GM12864 (cell line): ENCODE results near the gene GABRB3.

Source experiments
- DNase-seq: peaks from one replicate; pipeline ENCODE4 v3.0.0-alpha.2; 2011; ENCODE audit warnings: low read depth
- H3K4me3 ChIP-seq: 2 replicates; pipeline ENCODE4 v1.5.1; 2011; ENCODE audit warnings: mild to moderate bottlenecking, low read depth, low read length, control low read depth
- TF ChIP-seq, protein P1 (sequence below): IDR thresholded peaks from 2 replicates; pipeline ENCODE4 v1.5.1; 2011; ENCODE audit warnings: low read depth, mild to moderate bottlenecking, moderate library complexity, low read length, control low read depth, inconsistent platforms; ENCODE audit errors: missing control alignments

GABRB3 gene

DNA sequence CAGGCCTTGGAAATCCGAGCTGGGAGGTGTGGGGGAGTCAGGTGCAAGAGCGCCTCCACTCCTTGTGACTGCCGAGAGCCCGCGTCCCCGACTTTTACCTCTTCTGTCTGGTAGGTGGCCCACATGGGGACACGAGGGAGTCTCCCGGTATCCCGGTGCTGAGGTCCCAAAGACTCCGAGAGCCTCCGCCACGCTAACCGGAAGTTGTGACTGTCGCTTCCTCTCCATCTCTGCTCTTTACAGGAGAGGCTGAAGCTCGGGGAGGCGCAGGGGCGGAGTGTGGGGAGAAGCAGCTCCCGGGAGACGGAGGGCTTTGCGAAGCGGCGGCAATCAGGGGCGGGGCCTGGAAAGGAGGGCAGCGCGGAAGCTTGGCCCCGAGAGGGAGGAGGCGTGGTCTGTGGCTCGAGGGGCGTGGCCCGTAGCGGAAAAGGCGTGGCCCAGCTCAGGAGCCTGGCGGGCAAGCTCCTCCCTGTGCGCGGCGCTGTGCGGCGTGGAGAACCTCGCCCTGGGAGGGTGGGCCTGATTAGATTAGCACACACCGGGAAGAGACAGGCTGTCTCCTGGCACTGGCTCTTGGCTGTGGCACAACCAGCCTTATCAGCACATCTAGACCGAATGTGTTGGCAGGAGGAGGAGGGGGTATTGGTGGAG, 143.9 kb downstream of the GABRB3 start:
- TF ChIP-seq, protein P1, sequence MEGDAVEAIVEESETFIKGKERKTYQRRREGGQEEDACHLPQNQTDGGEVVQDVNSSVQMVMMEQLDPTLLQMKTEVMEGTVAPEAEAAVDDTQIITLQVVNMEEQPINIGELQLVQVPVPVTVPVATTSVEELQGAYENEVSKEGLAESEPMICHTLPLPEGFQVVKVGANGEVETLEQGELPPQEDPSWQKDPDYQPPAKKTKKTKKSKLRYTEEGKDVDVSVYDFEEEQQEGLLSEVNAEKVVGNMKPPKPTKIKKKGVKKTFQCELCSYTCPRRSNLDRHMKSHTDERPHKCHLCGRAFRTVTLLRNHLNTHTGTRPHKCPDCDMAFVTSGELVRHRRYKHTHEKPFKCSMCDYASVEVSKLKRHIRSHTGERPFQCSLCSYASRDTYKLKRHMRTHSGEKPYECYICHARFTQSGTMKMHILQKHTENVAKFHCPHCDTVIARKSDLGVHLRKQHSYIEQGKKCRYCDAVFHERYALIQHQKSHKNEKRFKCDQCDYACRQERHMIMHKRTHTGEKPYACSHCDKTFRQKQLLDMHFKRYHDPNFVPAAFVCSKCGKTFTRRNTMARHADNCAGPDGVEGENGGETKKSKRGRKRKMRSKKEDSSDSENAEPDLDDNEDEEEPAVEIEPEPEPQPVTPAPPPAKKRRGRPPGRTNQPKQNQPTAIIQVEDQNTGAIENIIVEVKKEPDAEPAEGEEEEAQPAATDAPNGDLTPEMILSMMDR = no peak
- no peak overlapping the region for H3K4me3 ChIP-seq
- DNase-seq = no peak

GRCh38 chr15:26628071-26628470, 144.8 kb downstream of the GABRB3 start:
- TF ChIP-seq, protein P1 = no peak
- no peak for DNase-seq
- no peak overlapping the region for H3K4me3 ChIP-seq

DNA sequence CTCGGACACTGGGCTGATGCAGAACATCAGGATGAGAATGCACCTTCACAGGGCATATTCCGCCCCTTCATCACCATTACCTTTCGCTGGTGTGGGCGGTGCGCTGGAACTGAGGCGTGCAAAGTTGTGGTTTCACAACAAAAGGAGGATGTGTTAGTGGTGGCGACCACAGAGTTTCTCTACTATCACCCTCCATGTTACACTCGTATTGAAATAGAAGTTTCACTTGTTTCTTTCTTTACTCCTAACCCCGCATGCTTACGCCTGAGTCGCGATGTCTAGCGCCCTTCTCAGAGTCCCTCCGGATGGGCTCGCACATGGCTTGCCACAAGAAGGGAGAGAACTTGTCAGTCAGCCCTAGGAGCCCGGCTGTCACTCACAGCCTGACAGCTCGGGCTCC, 148.7 kb downstream of the GABRB3 start:
- H3K4me3 ChIP-seq = no peak overlapping the region
- TF ChIP-seq, protein P1 = no peak
- no peak for DNase-seq

- TF ChIP-seq, protein P1 = no peak
- no peak overlapping the region for H3K4me3 ChIP-seq
- DNase-seq = no peak
Observed at GRCh38 chr15:26623071-26623470, 149.8 kb downstream of the GABRB3 start.

DNA sequence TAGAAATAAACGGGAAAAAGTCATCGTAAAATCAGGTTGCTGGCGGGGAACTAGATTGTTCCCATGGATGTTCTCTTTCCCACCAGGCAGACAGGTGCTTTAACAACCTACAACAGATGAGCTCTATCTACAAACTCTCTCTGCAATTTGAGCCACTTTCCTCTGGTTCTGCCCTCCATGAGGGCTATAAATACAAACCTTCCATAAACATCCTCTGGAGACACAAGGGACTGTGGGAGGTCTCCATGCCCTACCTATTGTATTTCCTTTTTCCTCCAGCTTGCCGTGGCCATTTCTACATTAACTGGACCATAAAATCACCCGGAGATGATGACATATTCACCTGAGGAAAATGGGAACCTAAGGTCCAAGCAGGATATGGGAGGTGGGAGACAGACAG, 151.1 kb downstream of the GABRB3 start:
- H3K4me3 ChIP-seq = no peak overlapping the region
- no peak for DNase-seq
- TF ChIP-seq, protein P1 = no peak

DNA sequence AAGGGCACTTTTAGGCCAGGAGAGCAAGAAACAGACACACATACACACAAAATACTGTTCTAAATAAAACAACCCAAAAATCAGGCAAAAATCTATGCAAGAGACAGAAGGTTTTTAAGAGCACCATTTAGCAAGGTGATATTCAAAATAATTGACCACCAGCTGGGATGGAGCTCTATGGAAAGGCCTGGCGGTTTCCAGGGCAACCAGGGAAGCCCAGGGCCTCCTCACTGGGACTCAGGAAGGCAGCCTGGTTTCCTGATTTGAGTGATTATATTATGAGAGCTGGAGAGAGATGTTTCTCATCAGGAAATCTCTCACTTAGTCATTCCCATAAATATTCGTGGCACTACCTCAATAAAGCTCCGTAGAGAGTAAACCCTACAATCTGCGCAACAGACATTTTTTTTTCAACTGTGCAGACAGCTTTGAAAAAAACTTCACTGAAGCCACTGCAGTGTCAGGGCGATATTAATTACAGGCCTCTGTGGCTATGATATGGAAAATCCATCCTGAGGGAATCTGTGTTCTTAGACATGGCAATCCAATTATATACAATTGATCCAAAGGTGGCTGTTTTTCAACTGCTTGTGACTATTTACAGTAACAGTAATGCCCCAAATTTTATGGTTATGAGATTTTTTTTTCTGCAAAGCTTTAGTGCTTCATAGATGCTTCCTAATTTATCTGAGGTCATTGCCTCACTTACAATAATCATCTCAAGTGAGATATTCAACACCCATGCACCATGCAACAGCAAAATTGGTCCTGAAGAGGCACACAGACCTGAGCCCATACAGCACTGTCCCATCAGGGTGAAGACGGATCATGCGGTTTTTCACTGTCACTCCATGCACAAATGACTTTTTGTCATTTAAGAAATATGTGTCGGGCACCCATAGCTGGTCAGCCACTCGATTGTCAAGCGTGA, 152.1 kb downstream of the GABRB3 start:
- no peak for DNase-seq
- TF ChIP-seq, protein P1 = no peak
- no peak overlapping the region for H3K4me3 ChIP-seq
